Left renal cortex interstitium (tissue), 4 donors: Measurements from ENCODE around the gene GRIK3. TPM values are rescaled to one million over a fixed set of nuclear protein-coding genes. Genes with fewer than 3 reads are reported as not detected.

Source experiments
- DNase-seq, 4 donors: peaks; one replicate each; pipeline ENCODE4 v3.0.0-alpha.2; 2013; ENCODE audit warnings: low read depth in 4 of 4, low spot score in 2 of 4, missing footprints in 1 of 4
- polyA plus RNA-seq, 4 donors: library from polyadenylated mRNA; unstranded; fragments of 120-200 nt; gene quantifications; one replicate each; pipeline ENCODE4 v1.2.1, GENCODE V29; 2013; ENCODE audit not compliant: insufficient read length in 4 of 4

GRIK3 gene
- polyA plus RNA-seq, 4 donors, result 3.1 to 4.2 (median 3.3) TPM

DNA sequence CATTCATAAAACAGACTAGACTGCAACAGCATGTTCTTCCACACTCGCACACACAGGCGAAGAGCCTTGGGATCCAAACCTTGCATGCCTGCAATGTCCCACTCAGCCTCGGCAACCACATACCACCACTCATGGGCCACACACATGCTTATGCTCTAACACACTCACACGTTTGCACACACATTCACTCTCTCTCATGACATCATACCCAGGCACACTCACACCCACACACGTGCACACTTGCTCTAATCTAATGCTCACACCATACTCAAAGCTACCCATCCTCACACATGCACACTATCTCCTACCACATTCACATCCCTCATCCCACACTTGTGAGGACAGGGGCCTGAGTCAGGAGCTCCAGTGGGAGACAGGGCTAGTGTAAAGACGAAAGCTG, 50.3 kb downstream of the GRIK3 start:
- DNase-seq, result no peak

DNA sequence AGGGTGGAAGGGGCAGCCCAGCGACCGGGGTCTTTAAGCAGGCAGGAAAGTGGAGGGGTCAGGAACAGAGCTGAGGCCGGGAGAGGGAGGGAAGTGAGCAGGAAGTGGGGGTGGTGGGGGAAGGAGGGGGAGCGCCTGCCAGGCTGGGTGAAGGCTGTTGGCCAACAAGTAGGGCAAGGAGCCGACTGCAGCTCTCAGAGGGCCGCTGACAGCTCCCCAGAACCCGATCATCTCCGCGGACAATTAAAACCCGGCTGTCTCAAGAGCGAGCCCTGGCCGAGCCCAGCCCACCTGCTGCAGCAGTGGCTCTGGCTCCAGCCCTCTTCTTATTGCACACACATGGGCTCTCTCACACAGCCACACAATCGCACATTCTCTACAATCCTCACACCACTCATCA, 51.6 kb downstream of the GRIK3 start:
- DNase-seq, result no peak

DNA sequence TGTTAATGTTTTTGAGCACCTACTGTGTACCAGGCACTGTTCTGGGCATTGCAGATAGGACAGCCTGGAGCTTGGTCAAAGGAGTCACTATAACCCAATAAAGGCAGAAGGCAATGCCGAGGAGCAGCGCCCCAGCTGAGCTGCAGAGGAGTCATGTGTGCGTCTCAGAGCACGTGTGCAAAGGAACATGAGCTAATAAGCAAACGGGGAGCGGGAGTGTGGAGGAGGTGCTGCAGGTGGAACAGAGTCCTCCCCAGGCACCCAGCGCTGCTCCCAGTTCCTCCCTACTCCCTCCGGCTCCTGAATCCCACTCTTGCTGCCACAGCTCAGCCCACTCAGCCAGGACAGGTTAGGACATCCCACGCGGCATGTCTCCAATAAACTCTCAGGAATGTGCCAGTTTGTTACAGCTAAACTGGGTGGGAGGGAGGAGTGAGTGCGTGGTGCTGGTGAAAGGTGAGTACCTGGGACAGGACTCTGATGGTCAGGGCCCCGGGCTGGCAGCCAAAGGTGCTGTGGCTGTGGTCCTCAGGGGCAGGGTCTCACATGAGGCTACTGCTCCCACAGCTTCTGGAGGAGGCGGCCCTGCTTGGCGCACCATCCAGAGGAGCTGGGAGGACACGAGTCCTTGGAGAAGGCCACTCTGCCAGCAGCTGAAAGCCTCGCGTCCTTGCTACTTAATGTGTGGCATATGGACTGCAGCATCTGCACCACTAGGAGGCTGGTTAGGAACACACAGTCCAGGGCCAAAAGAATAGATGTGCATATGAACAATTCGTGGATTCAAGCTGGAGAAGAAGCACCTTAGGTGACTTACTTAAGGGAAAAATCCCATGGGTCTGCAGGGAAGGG, 52.3 kb downstream of the GRIK3 start:
- no peak for DNase-seq

DNA sequence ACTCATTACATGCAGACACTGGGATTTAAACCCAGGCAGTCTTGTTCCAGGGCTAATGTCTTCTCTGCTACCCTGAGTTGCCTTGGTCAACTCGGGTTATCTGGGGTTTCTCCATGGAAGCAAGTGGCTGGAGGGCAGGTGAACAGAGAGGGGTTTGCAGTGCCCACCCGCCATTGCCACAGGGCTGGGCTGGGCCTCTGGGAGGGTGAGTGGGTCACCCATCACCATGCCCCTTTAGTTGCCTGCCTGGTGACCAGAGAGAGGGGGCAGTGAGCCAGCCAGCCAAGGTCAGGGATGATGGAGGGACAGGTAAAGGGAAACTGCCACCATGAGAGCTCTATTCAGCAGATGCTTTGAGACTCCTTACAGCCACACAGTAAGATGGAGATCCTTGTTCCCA, 53.2 kb downstream of the GRIK3 start:
- no peak for DNase-seq

DNA sequence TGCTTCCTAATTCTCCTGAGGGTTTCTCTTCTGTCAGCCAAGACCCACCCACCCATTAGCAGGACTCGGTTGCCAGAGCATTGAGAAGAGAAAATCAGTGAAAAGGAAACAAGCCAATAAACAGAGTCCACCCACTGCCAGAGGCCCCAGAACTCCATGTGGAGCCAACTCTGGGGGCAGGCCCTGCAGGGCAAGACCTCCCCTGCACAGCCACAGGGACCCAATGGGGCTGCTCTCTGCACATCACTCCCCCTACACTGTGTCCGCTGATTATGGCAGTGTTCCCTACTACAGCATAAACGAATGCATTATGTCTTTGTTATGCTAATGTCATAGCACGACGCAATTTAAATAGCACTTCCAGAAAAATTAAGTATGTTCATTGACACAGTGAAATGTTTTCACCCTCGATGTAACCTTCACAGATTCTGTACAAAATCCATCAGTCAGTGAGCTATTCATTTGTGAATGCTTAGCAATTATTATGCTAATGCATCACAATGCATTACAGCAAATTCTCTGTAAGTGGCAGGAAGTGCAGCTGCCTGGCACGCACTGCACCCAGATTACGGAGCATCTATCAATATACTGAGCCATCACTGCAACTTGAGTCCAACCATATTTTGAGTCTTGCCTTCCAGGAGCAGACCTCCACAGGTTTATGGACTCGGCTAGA, 56.4 kb downstream of the GRIK3 start:
- no peak for DNase-seq

DNA sequence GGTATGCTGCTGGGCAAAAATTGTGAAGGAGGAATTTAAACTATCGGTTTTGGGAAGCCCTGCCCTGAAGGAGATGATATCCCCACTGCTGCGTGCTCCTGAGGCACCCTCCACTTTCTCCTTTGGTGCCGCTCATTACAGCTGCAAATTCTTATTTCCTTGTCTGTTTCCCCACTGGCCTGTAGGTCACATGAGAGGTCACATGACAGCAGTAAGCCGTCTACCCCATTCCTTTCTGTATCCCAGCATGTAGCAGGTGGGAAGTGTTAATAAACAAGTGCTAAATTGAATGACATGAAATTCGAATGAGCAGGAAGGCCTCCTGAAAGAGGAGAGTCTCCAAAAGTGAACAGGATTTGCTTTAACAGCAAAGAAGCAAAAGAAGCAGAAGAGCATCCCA, 58.7 kb downstream of the GRIK3 start:
- DNase-seq, result no peak

- no peak for DNase-seq
These were observed 61.3 kb downstream of the GRIK3 start for GRCh38 chr1:36973056-36973455.

GRCh38 chr1:36971852-36972618, 62.3 kb downstream of the GRIK3 start:
- DNase-seq, result no peak

DNA sequence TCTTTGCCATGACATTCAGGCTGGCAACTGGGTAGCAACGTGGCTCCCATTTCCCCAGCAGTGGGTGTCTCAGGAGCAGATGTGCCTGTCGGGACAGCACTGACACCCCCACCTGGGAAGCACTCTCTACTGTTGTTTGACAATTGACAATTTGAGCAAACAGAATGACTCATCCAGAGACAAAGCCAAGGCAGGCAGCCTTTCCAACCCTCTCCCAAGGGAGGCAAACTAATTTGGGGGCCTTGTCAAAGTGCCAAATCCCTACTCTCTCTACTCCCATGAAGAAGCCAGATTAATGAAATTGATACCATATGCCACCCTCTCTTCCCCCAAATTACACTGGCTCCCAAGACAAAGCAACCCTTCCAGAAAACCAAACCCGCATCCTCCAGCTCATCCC, 65.6 kb downstream of the GRIK3 start:
- no peak for DNase-seq

GRCh38 chr1:36966242-36966641, 68.1 kb downstream of the GRIK3 start:
- no peak for DNase-seq

GRCh38 chr1:36965275-36966159, 68.8 kb downstream of the GRIK3 start:
- no peak for DNase-seq

DNA sequence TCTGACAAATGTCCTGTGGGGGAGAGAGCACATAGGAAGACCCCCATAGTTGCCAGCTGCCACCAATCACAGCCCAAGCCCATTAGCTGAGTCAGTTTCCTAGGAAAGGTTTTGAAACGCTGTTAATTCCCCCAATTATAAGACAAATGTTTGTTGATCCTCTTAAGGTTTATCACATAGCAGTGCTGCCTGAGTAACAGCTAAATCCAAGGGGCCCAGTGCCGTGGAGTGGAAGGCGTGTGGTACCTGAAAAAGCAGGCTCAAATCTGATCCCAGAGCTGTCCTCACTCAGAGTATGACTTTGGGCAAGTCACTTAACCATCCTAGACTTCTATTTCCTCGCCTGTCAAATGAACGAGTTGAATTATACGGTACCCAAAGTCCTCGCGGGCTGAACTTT, 69.5 kb downstream of the GRIK3 start:
- DNase-seq, result no peak

GRCh38 chr1:36963006-36963405, 71.3 kb downstream of the GRIK3 start:
- no peak for DNase-seq

DNA sequence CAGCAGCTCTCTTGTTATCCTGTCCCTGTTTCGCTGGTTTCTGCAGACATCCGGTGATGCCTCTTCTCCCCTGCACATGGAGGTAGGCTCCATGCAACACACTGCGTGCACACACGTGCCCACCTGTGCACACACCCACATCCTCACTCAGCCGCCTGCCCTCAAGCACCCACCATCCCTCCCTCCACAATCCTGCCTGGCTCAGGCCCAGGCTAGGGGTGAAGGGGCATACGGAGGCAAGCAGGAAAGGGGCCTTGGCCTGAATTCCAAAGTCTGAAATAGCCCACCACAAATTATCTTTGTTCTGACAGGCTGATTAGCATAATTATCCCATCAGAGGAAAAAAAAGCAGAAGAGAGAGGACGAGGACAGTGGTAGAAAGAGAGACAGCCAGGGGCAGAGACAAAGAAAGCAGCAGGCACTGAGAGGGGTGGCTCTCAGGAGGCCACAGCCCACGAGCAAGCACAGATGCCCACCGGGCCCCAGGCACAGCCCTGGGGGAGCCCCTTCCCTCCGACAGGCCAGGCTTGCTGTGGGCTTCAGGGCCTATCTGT, 73.2 kb downstream of the GRIK3 start:
- no peak for DNase-seq

DNA sequence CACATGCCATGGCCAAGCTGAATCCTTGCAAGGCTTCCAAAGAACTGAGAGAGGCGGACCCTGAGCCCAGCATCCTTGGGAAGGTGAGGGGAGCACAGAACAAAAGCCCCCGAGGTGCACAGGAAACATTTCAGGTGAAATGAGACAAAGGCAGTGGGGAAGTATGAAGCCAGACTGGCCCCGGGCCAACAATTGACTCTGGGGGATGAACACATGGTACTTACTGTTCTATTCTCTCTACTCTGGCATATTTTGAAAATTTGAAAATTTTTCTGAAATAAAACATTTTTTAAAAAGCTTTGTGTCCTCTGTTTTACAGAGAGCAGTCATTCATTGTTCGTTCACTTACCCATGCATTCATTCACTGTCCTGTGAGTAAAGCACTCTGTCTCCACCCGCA, 77.7 kb downstream of the GRIK3 start:
- DNase-seq, result no peak

DNA sequence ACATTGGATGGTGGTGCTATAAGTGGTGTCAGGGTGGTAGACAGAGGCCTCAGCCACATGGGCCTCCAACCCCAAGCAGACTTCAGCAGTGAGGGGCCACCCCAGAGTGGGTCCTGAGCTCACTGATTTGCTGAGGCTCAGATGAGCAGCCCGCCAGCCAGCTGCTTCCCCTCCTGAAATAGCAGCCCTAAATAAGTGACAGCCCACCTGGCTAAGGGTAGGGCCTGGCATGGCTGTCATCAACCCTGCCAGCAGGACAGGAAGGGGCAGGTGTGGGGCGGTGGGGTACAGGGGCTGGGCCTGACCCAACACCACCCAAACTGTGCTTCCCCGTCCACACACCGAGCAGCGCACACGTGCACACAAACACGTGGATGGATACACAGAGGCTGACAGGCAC, 79.3 kb downstream of the GRIK3 start:
- no peak for DNase-seq

DNA sequence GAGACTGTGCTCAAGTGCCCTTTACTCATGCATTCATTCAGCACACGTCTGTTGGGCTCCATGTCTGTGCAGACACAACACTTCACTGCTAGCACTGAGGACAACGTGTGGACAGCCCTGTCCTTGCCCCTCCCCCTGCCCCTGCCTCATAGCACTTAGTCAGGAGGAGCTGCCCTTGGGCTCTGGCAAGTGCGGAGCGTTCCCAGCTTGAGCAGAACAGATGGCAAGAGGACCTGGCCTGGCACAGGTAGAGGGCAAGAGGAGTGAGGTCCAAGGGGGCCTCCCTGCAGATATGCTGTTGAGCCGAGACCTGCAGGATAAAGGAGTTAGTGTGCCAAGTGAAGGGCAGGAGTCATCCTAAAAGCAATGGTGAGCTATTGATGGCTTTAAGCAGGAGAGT, 81.3 kb downstream of the GRIK3 start:
- no peak for DNase-seq

GRCh38 chr1:36951761-36952160, 82.6 kb downstream of the GRIK3 start:
- no peak for DNase-seq

GRCh38 chr1:36951292-36951750, 83.0 kb downstream of the GRIK3 start:
- no peak for DNase-seq
